NCI-H446 (cell line): Measurements from ENCODE around the gene CPNE4.

Experiments
- DNase-seq, 2 experiments: peaks; one replicate each; lab custom pipeline; 2025; lab: John Stamatoyannopoulos, UW

The CPNE4 gene

DNA sequence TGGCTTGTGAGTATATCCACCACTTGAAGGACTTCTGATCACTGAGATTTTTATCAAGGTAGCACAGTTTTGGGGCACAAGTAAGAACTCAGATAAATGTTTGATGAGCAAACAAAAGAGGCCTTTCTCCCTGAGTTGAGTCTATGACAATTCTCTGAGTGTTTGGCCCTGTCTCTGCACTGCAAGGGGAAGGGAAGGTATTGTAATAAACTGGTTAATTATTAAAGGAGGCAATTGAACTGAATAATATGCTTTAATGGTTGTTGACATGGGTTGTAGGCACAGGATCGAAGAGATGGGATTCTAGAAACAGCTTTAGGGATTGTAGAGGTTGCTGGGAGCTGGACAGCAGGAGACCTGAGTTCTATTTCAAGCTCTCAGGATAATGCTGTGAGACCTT lies 437.0 kb downstream of the CPNE4 start:
- DNase-seq = no peak

GRCh38 chr3:131596884-131597283 lies 437.9 kb downstream of the CPNE4 start:
- DNase-seq = no peak

GRCh38 chr3:131591394-131592014 lies 443.3 kb downstream of the CPNE4 start:
- DNase-seq = peak in 1 of 2 experiments; percentile 46

DNA sequence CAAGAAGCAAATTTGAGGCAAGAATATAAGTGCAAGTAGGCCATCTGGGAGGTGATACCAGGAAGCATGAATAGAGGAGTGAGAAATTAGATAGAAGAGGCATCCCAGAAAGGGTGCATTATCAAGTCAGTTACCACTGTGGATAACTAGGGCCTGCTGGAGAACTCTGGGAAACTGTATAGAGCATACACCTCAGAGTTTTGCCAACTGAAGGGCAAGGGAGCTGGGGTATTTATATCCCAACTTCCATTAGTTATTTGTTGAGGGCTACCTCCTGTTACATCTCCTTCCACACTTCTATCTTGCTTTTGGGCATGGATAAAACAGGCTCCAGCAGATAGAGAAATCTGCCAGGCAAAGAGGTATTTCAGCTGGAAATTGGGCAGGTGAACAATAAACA lies 448.5 kb downstream of the CPNE4 start:
- no peak for DNase-seq

DNA sequence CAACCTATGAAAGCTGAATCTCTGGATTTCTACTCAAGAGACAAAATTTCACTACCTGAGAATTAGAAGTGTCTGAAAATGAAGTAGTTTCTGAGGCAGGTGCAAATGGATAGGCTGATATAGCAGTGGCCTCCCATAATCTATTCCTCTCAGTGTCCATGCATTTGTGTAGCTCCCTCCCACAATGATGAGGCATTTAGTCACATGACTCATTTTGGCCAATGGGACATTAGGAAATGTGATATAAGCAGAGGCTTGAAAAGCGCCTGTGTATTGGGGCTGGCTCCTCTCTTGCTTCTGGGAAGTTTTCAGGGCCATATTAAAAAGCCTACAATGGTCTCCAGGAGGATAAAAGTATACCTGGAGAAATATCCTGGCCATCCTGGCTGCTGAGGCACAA lies 452.4 kb downstream of the CPNE4 start:
- DNase-seq = no peak

DNA sequence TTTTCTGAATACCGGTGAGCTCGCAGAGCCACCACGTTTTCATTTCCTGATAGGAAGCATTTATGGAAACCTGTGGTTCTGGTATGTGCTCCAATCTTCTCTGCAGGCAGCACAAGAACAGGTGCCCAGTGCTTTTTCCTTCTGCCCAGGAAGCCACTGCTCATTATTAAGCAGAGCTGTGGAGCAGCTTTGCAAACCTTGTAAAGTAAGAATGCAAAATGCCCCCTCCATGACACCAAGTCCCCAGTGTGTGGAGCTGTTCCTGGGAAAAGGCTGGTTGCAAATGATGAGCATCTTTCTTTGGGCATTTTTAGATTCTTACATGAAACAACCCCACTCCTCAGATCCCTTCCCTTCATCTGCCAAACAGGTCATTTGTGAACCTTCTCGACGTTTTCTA lies 466.4 kb downstream of the CPNE4 start:
- no peak for DNase-seq

DNA sequence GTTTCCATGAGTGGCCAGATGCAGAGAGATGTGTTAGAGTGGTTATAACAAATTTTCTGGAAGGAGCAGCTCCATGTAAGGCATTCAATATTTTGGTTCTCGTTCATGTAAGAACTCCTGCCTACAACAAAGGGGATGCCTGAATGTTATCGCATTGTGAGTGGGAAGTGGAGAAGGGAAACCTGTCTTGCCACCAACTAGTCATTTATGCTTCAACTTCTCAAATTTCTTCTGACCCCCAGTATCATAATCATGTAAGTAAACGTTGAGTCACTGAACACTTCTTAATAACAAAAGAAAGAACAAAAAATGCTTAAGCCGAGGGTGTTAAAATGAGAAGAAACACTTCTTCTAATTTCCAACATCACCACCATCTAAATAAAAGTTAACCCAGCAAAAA lies 470.0 kb downstream of the CPNE4 start:
- no peak for DNase-seq

DNA sequence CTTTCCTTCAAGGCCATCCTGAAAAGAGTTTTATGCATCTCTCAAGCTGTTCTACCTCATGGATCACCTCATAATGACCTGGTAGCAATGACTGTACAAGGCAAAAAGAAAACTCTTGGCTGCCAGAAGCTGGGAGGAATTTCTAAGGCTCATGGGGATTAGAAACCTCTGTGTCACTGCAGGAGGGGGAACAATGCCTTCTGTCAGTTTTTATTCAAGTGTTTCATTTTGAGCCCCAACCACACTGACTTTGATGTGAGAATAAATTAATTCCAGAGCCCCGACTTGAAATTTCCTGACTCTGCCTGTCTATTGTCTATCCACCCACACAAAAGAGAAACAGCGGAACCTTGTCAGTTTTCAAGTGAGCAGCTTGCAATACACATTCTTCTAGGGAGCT lies 473.3 kb downstream of the CPNE4 start:
- no peak for DNase-seq

- DNase-seq = no peak
Measured at GRCh38 chr3:131560795-131561194, 474.0 kb downstream of the CPNE4 start.

DNA sequence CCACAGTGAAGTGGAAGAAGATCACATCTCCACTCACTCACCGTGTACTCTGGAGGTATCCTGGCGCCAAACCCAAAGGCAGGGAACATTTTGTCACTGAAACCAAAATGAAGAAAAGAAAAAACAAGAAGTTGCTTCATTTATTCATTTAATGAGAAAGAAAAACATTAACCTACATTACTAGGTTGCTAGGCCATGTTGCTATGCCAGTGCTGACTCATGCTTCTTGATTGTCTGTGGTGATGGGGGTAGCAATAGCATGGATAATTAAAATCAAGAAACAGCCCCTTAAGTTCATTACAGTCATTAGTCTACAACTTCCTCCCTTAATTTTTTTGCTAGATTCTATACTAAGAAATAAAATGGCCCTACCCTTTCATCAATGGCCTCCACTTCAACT lies 479.4 kb downstream of the CPNE4 start:
- DNase-seq = no peak

GRCh38 chr3:131553495-131554247 lies 481.1 kb downstream of the CPNE4 start:
- no peak for DNase-seq

- DNase-seq = peak in 1 of 2 experiments; percentile 54
Measured at GRCh38 chr3:131551761-131552160, 483.1 kb downstream of the CPNE4 start.

DNA sequence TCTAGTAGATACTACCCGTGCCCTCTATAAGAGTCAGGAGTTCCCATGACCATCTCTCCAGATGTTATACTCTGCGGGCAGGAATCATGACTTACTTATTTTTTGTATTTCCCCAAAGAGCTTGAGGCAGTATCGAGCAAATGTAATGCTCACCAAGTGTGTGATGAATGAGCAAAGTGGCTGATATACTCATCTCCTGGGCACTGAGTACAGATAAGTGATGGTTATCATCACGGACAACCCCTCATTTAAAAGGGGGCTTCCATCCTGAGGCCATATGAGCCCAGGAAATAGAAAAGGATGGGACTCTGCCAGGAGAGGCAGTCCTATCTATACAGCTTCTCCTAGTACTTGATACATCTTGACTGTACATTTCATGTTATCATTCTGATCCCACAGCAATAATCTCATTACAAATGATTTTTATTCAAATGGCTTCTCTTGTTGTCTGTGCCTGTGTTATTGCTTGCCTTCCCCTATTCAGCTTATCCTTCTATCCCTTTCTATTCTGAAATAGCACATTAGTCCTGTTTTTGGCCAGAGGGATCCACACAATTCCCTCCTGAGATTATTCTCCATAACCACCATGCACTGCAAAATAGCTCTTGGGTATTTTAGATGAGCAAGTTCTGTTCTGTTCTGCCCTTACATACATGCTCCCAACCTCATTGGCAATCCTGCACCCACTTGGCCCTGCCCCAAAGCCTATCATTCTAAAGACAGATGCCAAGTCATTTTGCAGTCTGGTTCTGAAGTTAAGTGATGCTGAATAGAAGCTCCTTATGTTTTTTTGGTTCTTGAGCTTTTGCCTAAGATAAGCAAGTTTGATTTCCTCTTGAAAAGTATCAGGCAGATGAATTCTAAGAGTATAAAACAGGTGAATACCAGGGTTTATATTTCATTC lies 484.0 kb downstream of the CPNE4 start:
- peak; percentile 20 to 70 for DNase-seq

- peak in 1 of 2 experiments; percentile 8 for DNase-seq
Measured at GRCh38 chr3:131549340-131549739, 485.5 kb downstream of the CPNE4 start.

- DNase-seq = no peak
Measured at GRCh38 chr3:131547585-131547984, 487.2 kb downstream of the CPNE4 start.

- DNase-seq = no peak
Measured at GRCh38 chr3:131546441-131546840, 488.4 kb downstream of the CPNE4 start.

DNA sequence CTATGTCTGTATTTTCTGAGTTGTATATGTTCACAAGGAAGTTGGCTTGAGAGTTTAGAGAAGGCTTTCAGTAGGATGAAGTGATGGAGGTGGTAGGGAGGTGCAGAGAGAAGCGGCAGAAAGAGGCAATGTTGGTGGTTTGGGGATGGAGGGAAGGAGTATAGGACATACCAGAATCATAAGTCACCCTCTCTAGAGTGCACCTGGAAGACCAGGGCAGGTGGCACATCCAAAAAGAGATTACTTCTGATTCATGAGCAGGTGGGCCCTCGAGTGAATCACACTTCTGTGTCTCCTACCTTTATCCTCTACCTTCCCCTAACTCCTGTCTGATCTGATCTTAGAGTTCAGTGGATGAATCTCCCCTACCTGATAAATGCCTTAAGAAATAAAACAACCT lies 490.3 kb downstream of the CPNE4 start:
- no peak for DNase-seq

DNA sequence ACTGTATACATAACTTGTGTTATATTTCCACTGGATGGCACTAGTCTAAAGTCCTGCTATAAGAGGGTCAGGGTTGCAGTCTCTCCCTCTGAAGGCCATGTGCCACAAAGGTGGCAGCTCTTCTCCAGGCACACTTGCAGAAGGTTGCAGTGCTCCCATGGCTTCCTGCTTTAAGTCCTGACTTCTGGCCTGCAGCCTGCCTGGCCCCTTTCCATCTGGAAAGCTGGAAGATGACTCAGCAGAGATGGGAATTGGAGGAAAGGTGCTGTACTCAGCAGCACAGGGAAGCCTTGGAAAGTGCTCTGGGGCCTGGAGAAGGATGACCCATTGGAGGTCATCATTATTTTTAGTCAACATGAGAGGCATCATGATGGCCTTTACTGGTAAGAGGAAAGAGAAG lies 491.1 kb downstream of the CPNE4 start:
- peak; percentile 61 to 87 for DNase-seq

- DNase-seq = no peak
Measured at GRCh38 chr3:131541288-131541687, 493.5 kb downstream of the CPNE4 start.

DNA sequence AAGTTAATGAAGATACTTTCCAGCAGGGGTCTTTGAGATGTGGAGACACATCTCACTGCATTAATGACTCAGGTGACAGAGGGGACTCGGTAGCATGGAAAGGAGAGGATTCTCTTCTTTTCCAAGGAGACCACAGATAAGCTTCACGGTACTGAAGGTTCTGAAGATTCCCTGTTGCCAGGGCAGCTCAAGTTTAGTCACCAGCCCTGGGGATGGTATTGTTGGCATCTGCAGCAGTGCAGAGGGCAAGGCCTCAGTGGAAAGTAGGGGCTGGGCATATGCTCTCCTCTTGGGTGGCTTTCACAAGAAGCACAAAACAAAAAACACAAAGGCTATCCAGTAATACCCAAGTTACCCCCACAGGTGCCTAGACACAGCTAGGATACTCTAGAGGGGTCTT lies 494.0 kb downstream of the CPNE4 start:
- no peak for DNase-seq

DNA sequence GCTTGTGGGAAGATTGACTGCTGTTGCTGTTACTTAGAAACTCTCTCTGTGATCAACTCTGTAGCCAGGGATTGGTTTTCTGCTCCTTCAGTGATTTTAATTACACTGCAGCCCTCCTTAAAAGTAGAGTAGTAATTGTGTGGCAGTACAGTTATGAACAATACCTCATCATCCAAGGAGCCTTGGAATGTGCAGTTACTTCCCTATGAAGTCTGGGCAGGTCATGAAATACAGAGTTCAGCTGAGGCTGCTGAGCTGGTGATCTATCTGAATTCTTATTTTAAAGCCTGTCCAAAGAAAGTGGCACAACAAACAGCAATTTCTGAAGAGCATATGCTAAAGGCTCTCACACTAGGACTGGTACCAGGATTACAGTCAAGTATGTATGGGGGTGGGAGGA lies 494.7 kb downstream of the CPNE4 start:
- DNase-seq = no peak

GRCh38 chr3:131538968-131539367 lies 495.8 kb downstream of the CPNE4 start:
- no peak for DNase-seq

DNA sequence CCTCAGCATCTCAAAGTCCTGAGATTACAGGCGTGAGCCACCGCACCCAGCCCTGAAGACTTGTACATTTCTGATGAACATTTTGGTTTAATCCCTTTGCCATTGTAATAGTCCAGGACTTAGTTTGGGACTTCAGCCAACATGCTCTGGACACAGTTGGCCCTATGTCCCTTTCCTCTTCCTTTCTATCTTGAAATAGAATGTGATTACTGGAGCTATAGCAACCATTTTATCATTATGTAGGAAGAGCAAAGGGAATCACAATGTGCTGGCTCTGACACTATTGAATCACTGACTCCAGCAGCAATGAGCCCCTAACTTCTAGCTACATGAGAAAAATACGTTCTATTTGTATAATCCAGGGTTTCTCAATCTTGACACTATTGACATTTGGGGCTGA lies 497.3 kb downstream of the CPNE4 start:
- no peak for DNase-seq
